HepG2 (cell line): ENCODE measurements around the gene P2RX5.

Experiments
- BHLHE40 ChIP-seq: IDR thresholded peaks from 2 replicates; pipeline ENCODE4 v1.6.1; 2011; ENCODE audit warnings: low read length, improper control_type of control experiment
- EZH2 ChIP-seq: conservative IDR thresholded peaks from 2 replicates; pipeline ENCODE4 v1.6.1; 2012; ENCODE audit warnings: mild to moderate bottlenecking, low read depth, low read length, moderate library complexity
- NFIC ChIP-seq: IDR thresholded peaks from 2 replicates; pipeline ENCODE4 v1.6.1; 2012; ENCODE audit warnings: mild to moderate bottlenecking, low read length, inconsistent platforms
- NONO ChIP-seq, 2 experiments: fragments of 450-650 bp in 1 of 2; sonication (generic) in 1 of 2; formaldehyde crosslinking in 1 of 2; IDR thresholded peaks in 1 of 2; conservative IDR thresholded peaks in 1 of 2; 2 replicates each; pipeline versions ENCODE4 v1.6.1 to v1.8.0; 2017 to 2022; ENCODE audit warnings: mild to moderate bottlenecking in 1 of 2, missing genetic modification reagents in 1 of 2, moderate library complexity in 1 of 2
- POLR2A ChIP-seq, 2 experiments: IDR thresholded peaks; 2 replicates each; pipeline ENCODE4 v1.6.1; 2011; ENCODE audit warnings: low read depth in 2 of 2, low read length in 2 of 2, mild to moderate bottlenecking in 1 of 2, moderate library complexity in 1 of 2; ENCODE audit not compliant: insufficient read depth in 1 of 2
- TAF1 ChIP-seq: sonication (generic); formaldehyde crosslinking; IDR thresholded peaks from 2 replicates; pipeline ENCODE4 v1.4.0; 2020; ENCODE audit warnings: missing genetic modification reagents
- ZNF597 ChIP-seq: sonication (generic); formaldehyde crosslinking; IDR thresholded peaks from 2 replicates; pipeline ENCODE4 v1.5.0; 2020; ENCODE audit warnings: missing genetic modification reagents
- ZSCAN9 ChIP-seq: IDR thresholded peaks from 2 replicates; pipeline ENCODE4 v1.6.1; 2016; ENCODE audit warnings: borderline replicate concordance
- TF ChIP-seq, protein P1 (sequence below): sonication (generic); formaldehyde crosslinking; IDR thresholded peaks from 2 replicates; pipeline ENCODE4 v1.4.0; 2020; ENCODE audit warnings: missing genetic modification reagents
- TF ChIP-seq, protein P2 (sequence below): sonication (generic); formaldehyde crosslinking; IDR thresholded peaks from 2 replicates; pipeline ENCODE4 v1.5.1; 2020; ENCODE audit warnings: mild to moderate bottlenecking, missing genetic modification reagents

- TF ChIP-seq TAF1 (CRISPR knock-in tag) (no peak), BHLHE40 (no peak), NFIC (no peak), ZSCAN9 (no peak), POLR2A (IDR thresholded peaks at IDR 0.05; ENCODE audit: insufficient read depth in 1 of 2, low read depth in 2 of 2, low read length in 2 of 2) (no peak), EZH2 (no peak), ZNF597 (CRISPR knock-in tag) (no peak), NONO (IDR thresholded peaks at IDR 0.05) (no peak), NONO (CRISPR knock-in tag; conservative IDR thresholded peaks at IDR 0.05) (no peak)
- TF ChIP-seq, protein P1, sequence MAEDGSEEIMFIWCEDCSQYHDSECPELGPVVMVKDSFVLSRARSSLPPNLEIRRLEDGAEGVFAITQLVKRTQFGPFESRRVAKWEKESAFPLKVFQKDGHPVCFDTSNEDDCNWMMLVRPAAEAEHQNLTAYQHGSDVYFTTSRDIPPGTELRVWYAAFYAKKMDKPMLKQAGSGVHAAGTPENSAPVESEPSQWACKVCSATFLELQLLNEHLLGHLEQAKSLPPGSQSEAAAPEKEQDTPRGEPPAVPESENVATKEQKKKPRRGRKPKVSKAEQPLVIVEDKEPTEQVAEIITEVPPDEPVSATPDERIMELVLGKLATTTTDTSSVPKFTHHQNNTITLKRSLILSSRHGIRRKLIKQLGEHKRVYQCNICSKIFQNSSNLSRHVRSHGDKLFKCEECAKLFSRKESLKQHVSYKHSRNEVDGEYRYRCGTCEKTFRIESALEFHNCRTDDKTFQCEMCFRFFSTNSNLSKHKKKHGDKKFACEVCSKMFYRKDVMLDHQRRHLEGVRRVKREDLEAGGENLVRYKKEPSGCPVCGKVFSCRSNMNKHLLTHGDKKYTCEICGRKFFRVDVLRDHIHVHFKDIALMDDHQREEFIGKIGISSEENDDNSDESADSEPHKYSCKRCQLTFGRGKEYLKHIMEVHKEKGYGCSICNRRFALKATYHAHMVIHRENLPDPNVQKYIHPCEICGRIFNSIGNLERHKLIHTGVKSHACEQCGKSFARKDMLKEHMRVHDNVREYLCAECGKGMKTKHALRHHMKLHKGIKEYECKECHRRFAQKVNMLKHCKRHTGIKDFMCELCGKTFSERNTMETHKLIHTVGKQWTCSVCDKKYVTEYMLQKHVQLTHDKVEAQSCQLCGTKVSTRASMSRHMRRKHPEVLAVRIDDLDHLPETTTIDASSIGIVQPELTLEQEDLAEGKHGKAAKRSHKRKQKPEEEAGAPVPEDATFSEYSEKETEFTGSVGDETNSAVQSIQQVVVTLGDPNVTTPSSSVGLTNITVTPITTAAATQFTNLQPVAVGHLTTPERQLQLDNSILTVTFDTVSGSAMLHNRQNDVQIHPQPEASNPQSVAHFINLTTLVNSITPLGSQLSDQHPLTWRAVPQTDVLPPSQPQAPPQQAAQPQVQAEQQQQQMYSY: no peak
- TF ChIP-seq, protein P2, sequence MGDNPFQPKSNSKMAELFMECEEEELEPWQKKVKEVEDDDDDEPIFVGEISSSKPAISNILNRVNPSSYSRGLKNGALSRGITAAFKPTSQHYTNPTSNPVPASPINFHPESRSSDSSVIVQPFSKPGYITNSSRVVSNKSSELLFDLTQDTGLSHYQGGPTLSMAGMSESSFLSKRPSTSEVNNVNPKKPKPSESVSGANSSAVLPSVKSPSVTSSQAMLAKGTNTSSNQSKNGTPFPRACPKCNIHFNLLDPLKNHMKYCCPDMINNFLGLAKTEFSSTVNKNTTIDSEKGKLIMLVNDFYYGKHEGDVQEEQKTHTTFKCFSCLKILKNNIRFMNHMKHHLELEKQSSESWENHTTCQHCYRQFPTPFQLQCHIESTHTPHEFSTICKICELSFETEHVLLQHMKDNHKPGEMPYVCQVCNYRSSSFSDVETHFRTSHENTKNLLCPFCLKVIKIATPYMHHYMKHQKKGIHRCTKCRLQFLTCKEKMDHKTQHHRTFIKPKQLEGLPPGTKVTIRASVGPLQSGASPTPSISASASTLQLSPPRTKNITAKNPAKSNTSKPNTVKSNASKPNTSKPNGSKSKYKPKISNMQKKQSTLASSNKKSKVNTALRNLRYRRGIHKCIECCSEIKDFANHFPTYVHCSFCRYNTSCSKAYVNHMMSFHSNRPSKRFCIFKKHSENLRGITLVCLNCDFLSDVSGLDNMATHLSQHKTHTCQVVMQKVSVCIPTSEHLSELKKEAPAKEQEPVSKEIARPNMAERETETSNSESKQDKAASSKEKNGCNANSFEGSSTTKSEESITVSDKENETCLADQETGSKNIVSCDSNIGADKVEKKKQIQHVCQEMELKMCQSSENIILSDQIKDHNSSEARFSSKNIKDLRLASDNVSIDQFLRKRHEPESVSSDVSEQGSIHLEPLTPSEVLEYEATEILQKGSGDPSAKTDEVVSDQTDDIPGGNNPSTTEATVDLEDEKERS (CRISPR knock-in tag): no peak
Observed at GRCh38 chr17:3685174-3685573, 10.8 kb downstream of the P2RX5 start.
